ENCODE measurements around the gene EML3. TPM values are rescaled to one million over a fixed set of nuclear protein-coding genes. Genes with fewer than 3 reads are reported as not detected.
A peak's percentile ranks its signal among the peaks of the same experiment; 100 is the strongest.

The EML3 gene
- total RNA-seq, 4 donors from 2014 or later = 34.7 to 58.6 (median 53.6) TPM

GRCh38 chr11:62614275-62614674 is 1.7 kb upstream of the EML3 start:
- Histone ChIP-seq H3K27ac (peak overlapping the region; percentile 92 to 98 (median 94)), H3K36me3 (peaks cover 12 to 55% (median 15%) of the 10 kb centered on the region in 3 donors), H3K27me3 (no peaks in the 10 kb centered on the region), H3K4me3 (no peak overlapping the region), H3K9me3 (no peaks in the 10 kb centered on the region), H3K4me1 (peaks cover 20 to 52% (median 38%) of the 10 kb centered on the region in 3 donors)
- 42 to 45% methylated on average over 7 to 8 of the region's 8 CpGs for WGBS, 2 donors
- TF ChIP-seq CTCF (IDR thresholded peaks at IDR 0.05) = no peak
- TF ChIP-seq POLR2A (IDR thresholded peaks at IDR 0.05) = no peak
- intact Hi-C loops (cut with DNase I) = no loop called here
- DNase-seq = no peak

GRCh38 chr11:62613291-62613778 is 760 bp upstream of the EML3 start:
- DNase-seq = no peak
- no peaks in the 10 kb centered on the region for H3K9me3 ChIP-seq
- peaks cover 18 to 46% (median 35%) of the 10 kb centered on the region in 3 donors for H3K4me1 ChIP-seq
- intact Hi-C loops (cut with DNase I) = no loop called here
- no CpG with 5 or more reads among the region's 15 CpGs for WGBS, 2 donors
- TF ChIP-seq POLR2A (IDR thresholded peaks at IDR 0.05) = no peak
- TF ChIP-seq CTCF (IDR thresholded peaks at IDR 0.05) = no peak
- H3K36me3 ChIP-seq = peaks cover 12 to 65% (median 15%) of the 10 kb centered on the region in 3 donors
- no peaks in the 10 kb centered on the region for H3K27me3 ChIP-seq
- peak overlapping the region in 3 of 4 donors; percentile 73 to 80 (median 77) for H3K4me3 ChIP-seq
- H3K27ac ChIP-seq = peak overlapping the region; percentile 92 to 98 (median 94)

- peaks cover 6 to 69% (median 10%) of the 10 kb centered on the region in 3 donors for H3K36me3 ChIP-seq
- no peaks in the 10 kb centered on the region for H3K27me3 ChIP-seq
- H3K27ac ChIP-seq = peak overlapping the region; percentile 92 to 98 (median 94)
- WGBS, 2 donors = 1% methylated on average over 28 to 30 of the region's 34 CpGs
- H3K4me1 ChIP-seq = peaks cover 18 to 61% (median 35%) of the 10 kb centered on the region in 3 donors
- TF ChIP-seq CTCF (IDR thresholded peaks at IDR 0.05) = peak in 1 of 6 experiments; percentile 8
- no peak for TF ChIP-seq POLR2A (IDR thresholded peaks at IDR 0.05)
- H3K4me3 ChIP-seq = peak overlapping the region; percentile 64 to 80 (median 75)
- H3K9me3 ChIP-seq = no peaks in the 10 kb centered on the region
- DNase-seq = no peak
- intact Hi-C loops (cut with DNase I) = no loop called here
Observed at GRCh38 chr11:62611705-62612365, 740 bp downstream of the EML3 start.

- TF ChIP-seq CTCF (IDR thresholded peaks at IDR 0.05) = no peak
- no peak for TF ChIP-seq POLR2A (IDR thresholded peaks at IDR 0.05)
Observed at GRCh38 chr11:62610814-62611704, 1.5 kb downstream of the EML3 start.

More at GRCh38 chr11:62610814-62611704, 1.5 kb downstream of the EML3 start:
- peak overlapping the region; percentile 92 to 98 (median 94) for H3K27ac ChIP-seq
- intact Hi-C loops (cut with DNase I) = no loop called here
- H3K9me3 ChIP-seq = no peaks in the 10 kb centered on the region
- 53 to 74% methylated on average over 17 to 21 of the region's 28 CpGs for WGBS, 2 donors
- no peak for DNase-seq
- H3K27me3 ChIP-seq = no peaks in the 10 kb centered on the region
- H3K36me3 ChIP-seq = peaks cover 0 to 69% (median 5%) of the 10 kb centered on the region in 3 donors
- H3K4me3 ChIP-seq = peak overlapping the region; percentile 64 to 80 (median 75)
- peaks cover 18 to 66% (median 35%) of the 10 kb centered on the region in 3 donors for H3K4me1 ChIP-seq
